GM12892 (cell line): ENCODE results near the gene NR2C2AP.

Experiments used
- DNase-seq: peaks from one replicate; pipeline ENCODE4 v3.0.0; 2011; ENCODE audit not compliant: insufficient read length
- FAIRE-seq: peaks from 2 replicates; lab custom pipeline; 2011; peaks lifted over from hg19 to GRCh38; lab: Jason Lieb, UNC
- POLR2A ChIP-seq: IDR thresholded peaks from 2 replicates; pipeline ENCODE4 v1.6.1; 2011; ENCODE audit warnings: low read depth, low read length, control low read depth
- POLR2AphosphoS5 ChIP-seq: IDR thresholded peaks from 2 replicates; pipeline ENCODE4 v1.6.1; 2011; ENCODE audit warnings: low read depth, low read length, control low read depth
- TAF1 ChIP-seq: IDR thresholded peaks from 2 replicates; pipeline ENCODE4 v1.6.1; 2011; ENCODE audit warnings: low read depth, mild to moderate bottlenecking, control low read depth, low read length, borderline replicate concordance

The NR2C2AP gene

DNA sequence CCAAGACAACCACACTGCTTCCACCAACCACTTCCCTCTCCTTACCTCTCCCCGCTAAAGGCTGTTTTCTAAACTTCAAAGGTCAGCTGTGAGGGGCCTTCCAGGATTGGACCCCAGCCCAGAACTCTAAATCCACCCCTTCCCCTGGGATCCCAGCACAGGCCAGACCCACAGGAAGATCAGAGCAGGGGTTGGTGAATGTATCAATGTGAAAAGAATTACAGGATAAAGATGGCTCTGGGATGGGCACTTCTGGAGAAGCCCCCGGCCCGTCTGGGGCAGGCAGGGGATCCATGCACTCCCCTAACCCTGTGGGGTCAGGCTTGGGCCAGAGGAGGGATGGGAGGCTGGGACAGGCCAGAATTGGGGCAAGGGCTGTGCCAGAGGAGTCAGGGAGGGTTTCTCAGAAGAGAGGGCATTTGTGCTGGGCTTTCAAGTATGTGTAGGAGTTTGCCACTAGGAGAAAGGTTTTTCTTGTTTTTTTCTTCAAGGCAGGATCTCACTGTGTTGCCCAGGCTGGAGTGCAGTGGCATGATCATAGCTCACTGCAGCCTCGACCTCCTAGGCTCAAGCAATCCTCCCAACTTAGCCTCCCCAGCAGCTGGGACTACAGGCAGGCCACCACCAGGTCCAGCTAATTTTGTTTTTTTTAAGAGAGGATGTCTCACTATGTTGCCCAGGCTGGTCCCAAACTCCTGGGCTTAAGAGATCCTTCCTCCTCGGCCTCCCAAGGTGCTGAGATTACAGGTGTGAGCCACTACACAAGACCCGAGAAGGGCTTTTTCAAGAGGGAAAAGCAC lies 32.1 kb downstream of the NR2C2AP start:
- FAIRE-seq: no peak
- no peak for TF ChIP-seq POLR2AphosphoS5
- TF ChIP-seq TAF1: no peak
- no peak for TF ChIP-seq POLR2A

DNA sequence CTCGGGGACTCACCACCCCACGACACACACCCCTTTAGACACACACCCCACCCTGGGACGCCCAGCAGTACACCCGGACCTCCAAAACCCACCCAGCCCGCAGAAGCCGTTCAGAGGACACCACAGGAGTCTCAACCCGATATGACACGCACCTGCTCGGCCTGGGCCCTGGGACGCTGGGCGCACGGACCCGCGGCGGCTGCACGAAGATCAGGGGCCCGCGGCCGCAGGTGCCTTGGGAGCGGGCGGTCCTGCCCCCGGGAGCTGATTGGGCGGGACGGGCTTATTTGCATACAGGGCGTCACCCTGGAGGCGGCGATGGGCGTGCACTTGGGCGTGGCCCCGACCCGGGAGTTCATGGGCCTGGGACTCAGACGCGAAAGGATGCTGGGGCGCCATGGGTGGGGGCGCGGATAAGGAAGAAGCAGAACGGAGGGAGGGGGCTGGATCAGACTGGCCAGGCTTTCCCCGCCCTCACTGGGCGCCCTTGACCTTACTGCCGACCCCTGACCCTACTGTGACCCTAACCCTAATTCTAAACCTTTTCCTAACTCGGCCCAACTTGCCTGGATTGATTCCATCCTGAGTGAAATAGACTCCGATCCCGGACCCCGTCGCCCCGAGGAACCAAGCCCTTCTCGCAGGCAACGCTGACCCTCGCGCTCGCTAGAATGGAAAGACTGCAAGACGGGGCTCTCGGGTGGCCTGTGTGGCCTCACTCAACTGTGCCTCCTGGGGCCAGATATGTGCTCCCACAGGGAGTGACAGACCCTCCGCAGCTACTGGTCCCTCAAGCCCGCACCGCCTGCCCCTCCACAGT lies 33.0 kb downstream of the NR2C2AP start, which contains the start of gene MEF2B:
TSS of gene MEF2B (minus strand) at position 211 of the 820 bp plus-strand sequence. CDS start 19,528 bp downstream, outside the sequence.
- FAIRE-seq: peak; percentile 94
- TF ChIP-seq TAF1 (peak; percentile 44; the same call in 1 of the 2 replicates), POLR2A (peak; percentile 45; the same call in 1 of the 2 replicates), POLR2AphosphoS5 (no peak)

More for the DNA sequence above, 32.1 kb downstream of the NR2C2AP start:
- DNase-seq: no peak

DNA sequence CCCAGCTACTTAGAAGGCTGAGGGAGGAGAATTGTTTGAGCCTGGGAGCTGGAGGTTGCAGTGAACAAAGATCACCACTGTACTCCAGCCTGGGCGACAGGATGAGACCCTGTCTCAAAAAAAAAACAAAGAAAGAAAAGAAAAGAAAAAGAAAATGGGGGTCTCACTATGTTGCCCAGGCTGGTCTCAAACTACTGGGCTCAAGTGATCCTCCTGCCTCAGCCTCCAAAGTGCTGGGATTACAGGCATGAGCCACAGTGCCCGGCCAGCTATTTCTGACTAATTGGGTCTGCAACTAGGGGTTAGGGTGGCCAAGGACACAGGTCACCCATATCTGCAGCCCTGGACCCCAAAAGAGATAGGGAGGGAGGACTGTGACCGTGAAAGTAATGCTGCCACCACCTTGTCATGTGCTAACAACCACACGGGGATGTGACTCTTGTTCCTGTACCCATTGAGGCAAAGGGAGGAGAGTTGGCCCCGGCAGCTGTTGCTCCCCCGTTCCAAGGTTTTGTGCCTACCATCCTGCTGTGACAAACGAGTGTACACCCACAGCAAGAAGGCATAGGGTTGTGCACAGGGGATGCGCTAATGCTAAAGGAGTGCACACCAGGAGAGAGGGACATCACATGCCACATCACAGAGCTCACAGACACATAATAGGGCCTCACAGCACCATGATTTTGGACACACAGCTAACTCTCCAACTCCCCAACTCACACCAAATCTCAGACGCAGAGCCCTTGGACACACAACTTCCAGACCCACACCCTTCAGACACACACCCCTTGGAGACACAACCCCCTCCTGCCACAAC lies 33.8 kb downstream of the NR2C2AP start:
- DNase-seq: no peak
- FAIRE-seq: peak; percentile 69
- TF ChIP-seq TAF1: no peak
- TF ChIP-seq POLR2AphosphoS5: no peak
- TF ChIP-seq POLR2A: no peak

More for the DNA sequence above, 33.0 kb downstream of the NR2C2AP start, which contains the start of gene MEF2B:
- DNase-seq: peak; percentile 96

DNA sequence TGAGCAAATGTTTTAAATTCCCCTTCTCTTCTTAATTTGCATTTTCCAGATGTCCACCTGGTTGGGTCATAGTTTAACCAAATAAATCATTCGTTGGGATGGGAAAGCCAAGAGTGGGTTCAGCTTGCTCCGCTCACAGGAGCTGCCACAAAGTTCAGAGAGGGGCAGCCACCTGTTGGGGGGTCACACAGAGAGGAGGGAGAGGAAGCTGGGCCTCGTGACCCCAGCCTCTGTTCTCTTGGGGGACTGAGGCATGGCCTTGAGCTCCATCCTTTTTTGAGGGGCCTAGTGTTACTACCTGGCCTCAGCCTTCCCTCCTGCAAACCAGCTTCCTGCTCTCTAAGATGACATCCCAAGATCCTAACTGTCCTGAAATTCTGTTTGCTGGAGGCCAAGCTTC lies 35.6 kb downstream of the NR2C2AP start:
- DNase-seq (no peak), FAIRE-seq (no peak)
- TF ChIP-seq TAF1 (no peak), POLR2A (no peak), POLR2AphosphoS5 (no peak)

DNA sequence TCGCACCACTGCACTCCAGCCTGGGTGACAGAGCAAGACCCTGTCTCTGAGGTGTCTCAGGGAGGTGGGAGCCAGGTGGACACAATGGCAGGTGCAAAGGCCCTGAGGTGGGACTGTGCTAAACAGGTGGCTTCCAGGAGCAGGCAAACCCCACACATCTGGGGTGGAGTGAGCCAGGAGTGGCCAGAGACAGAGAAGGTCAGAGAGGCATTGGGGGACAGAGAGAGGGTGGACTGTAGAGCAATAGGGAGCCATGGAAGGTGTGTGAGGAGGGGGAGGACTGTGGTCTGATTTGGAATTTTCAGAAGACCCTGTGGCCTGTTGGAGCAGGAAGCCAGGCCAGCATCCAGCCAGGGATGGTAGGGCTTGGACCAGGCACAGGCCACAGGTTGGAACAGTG lies 37.8 kb downstream of the NR2C2AP start:
- TF ChIP-seq TAF1 (no peak), POLR2A (no peak), POLR2AphosphoS5 (no peak)
- FAIRE-seq: no peak
- no peak for DNase-seq

DNA sequence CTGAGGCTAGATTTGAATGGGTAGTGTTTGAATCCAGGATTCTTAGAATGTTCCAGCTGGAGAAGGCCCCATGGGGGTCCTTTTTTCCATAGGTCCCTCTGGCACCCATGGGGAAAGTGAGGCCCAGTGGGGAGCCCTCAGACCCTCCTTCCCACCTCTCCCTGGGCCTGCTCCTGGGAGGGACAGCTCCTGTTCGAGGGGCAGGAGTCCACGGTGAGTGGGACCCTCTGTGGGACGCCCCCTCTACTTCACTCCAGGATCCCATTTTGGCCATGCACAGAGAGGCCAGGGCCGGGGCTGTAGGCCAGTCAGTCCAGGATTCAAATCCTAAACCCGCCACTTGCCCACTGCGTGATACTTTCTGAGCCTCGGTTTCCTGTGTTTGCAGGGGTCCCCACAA lies 40.7 kb downstream of the NR2C2AP start:
- DNase-seq (no peak), FAIRE-seq (no peak)
- TF ChIP-seq POLR2A: no peak
- no peak for TF ChIP-seq TAF1
- no peak for TF ChIP-seq POLR2AphosphoS5

DNA sequence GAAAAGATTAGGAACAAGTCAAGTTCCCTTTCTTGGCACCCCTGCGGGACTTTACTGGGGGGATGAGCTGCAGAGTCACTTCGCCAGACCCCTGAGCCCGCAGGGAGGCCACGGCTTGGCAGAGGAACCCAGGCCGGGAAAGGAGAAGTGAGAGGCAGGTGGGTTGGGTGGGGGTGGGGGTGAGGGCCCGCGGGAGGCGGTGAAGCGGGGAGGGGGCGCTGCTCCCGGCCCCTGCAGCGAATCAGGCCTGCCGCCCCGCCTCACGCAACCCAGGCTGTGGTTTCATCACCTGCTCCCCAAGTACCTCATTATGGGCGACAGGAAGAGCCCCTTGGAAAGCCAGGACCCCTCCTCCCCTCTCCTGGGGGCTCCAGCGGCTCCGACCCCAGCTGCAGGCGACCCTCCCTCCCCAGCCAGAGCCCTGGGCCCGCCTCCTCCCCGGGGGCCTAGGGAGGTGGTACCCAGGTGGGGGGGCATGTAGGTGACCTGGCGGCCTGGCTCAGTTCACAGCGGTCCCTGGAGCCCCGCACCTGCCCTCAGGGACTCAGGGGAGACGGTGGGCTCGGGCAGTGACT lies 42.7 kb downstream of the NR2C2AP start:
- DNase-seq: peak; percentile 78
- FAIRE-seq: no peak

DNA sequence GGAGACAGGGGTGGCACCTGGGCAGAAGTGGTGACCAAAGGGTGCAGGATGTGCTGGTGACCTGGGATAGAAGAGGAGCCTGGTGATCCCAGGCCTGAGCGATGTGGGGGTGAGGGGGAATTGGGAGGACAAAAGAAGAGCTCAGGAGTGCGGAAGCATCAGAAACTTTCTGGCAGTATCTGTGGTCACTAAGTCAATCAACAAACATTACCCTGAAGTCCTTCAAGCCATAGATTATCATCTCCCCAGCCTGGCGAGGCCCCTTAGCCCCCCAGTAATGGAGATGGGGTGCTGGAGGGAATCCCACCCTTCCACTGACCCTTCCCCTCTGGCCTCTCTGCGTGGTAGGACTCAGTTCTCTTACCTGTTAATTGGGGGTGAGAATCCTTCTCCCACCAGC lies 43.7 kb downstream of the NR2C2AP start:
- no peak for DNase-seq
- FAIRE-seq: no peak
- TF ChIP-seq TAF1 (no peak), POLR2A (no peak), POLR2AphosphoS5 (no peak)

More for the DNA sequence above, 42.7 kb downstream of the NR2C2AP start:
- no peak for TF ChIP-seq TAF1
- TF ChIP-seq POLR2A: no peak
- TF ChIP-seq POLR2AphosphoS5: no peak

DNA sequence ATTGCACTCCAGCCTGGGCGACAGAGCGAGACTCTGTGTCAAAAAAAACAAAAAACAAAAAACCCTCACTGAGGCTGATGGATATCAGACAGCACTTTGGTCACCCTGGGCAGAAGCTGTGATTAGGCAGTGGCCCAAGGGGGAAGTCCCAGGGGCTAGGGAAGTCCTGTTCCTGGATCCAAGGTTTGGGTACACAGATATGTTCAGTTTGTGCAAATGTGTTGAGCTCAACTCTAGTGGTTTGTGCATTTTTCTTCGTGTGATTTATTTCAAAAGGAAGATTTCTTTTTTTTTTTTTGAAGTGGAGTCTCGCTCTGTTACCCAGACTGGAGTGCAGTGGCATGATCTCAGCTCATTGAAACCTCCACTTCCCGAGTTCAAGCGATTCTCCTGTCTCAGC lies 45.4 kb downstream of the NR2C2AP start:
- peak; percentile 56 for FAIRE-seq
- DNase-seq: no peak
- TF ChIP-seq POLR2AphosphoS5: no peak
- TF ChIP-seq TAF1: no peak
- TF ChIP-seq POLR2A: no peak

DNA sequence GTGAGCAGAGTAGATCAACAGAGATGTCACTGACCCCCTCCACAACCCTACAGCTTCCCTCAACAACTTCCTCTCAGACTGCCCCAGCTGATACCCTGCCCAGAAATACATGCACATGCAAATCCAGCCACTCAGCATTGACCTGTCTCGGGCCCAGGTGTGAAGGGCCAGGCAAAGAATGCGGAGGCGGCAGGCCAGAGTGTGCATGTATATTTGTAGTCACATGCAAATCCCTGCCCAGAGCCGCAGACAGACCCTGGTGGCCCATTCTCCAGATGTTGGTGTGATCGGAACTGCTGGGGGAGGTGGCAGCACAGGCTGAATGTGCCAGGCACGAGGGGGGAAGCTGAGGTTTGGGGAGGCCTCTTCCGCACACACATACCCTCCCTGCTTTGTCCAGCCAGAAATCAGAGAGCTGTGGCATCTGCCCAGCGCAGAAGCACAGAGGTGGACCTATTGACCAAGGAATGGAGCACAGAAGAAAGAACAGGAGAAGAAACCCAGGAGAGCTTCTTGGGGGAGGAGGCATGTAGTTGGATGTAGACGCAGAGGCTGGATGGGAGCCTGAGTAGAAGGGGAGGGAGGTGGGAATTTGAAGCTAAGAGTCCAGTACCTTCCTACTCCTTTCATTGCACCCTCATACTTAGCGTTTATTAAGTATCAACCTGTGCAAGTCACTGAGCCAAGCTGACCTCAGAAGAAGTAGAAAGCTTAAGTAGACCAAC lies 47.6 kb downstream of the NR2C2AP start:
- FAIRE-seq: peak; percentile 91
- TF ChIP-seq POLR2AphosphoS5 (no peak), POLR2A (no peak)
- peak; percentile 69 for DNase-seq
